RWPE1 (cell line): Measurements from ENCODE around the gene ZFYVE16.

Source experiments
- CTCF ChIA-PET: fragments of 350-600 bp; sonication (Branson Sonifier 250); formaldehyde crosslinking; extraction: SDS; loops from one replicate; lab custom pipeline; 2021; lab: Yijun Ruan, JAX
- POLR2A ChIA-PET: fragments of 400-600 bp; formaldehyde crosslinking; extraction: SDS; loops from one replicate; lab custom pipeline; 2020; ENCODE audit warnings: antibody characterized with exemption; ENCODE audit not compliant: low non-redundant PET; lab: Yijun Ruan, JAX
- DNase-seq: peaks from one replicate; pipeline ENCODE4 v3.0.0; 2012; ENCODE audit warnings: low spot score
- H3K27ac ChIP-seq: fragments of 450-650 bp; 2 replicates; pipeline ENCODE4 v1.5.1; 2017
- TF ChIP-seq, protein P1 (sequence below): fragments of 450-650 bp; conservative IDR thresholded peaks from 2 replicates; pipeline ENCODE4 v1.5.1; 2017; ENCODE audit warnings: low read depth, mild to moderate bottlenecking

ZFYVE16 gene

DNA sequence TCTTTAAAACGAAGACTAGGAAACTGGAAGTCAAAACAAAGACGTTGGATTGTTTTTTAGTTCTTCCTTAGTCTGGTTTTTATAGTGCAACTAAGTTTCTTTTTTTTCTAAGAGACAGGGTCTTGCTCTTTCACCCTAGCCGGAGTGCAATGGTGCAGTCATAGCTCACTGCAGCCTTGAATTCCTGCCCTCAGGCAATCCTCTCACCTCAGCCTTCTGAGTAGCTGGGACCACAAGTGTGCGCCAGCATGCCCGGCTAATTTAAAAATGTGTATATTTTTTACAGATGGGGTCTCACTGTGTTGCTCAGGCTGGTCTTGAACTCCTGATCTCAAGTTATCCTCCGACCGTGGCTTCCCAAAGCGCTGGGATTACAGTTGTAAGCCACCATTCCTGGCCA is 27.6 kb downstream of the ZFYVE16 start:
- DNase-seq = no peak
- H3K27ac ChIP-seq = no peak overlapping the region
- CTCF ChIA-PET = no interaction called here
- TF ChIP-seq, protein P1, sequence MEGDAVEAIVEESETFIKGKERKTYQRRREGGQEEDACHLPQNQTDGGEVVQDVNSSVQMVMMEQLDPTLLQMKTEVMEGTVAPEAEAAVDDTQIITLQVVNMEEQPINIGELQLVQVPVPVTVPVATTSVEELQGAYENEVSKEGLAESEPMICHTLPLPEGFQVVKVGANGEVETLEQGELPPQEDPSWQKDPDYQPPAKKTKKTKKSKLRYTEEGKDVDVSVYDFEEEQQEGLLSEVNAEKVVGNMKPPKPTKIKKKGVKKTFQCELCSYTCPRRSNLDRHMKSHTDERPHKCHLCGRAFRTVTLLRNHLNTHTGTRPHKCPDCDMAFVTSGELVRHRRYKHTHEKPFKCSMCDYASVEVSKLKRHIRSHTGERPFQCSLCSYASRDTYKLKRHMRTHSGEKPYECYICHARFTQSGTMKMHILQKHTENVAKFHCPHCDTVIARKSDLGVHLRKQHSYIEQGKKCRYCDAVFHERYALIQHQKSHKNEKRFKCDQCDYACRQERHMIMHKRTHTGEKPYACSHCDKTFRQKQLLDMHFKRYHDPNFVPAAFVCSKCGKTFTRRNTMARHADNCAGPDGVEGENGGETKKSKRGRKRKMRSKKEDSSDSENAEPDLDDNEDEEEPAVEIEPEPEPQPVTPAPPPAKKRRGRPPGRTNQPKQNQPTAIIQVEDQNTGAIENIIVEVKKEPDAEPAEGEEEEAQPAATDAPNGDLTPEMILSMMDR = no peak
- POLR2A ChIA-PET = no interaction called here

DNA sequence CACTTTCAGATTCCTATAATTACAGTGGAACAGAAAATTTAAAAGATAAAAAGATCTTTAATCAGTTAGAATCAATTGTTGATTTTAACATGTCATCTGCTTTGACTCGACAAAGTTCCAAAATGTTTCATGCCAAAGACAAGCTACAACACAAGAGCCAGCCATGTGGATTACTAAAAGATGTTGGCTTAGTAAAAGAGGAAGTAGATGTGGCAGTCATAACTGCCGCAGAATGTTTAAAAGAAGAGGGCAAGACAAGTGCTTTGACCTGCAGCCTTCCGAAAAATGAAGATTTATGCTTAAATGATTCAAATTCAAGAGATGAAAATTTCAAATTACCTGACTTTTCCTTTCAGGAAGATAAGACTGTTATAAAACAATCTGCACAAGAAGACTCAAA is 29.5 kb downstream of the ZFYVE16 start:
- ChIA-PET POLR2A (no interaction called here), CTCF (no interaction called here)
- no peak overlapping the region for H3K27ac ChIP-seq
- TF ChIP-seq, protein P1 = no peak
- no peak for DNase-seq

DNA sequence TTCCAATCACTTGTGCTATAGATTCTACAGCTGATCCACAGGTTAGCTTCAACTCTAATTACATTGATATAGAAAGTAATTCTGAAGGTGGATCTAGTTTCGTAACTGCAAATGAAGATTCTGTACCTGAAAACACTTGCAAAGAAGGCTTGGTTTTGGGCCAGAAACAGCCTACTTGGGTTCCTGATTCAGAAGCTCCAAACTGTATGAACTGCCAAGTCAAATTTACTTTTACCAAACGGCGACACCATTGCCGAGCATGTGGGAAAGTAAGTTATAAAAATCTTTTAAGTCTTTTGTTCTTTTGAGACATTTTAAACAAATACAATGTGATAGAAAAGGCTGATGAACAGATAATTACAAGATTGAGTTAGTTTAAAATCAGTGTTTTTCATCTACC is 30.9 kb downstream of the ZFYVE16 start:
- no peak for DNase-seq
- CTCF ChIA-PET = interaction anchor here (0.8 kb wide), 1 partner anchor 38 kb away, joined by 4 read pairs; no protein-coding TSS in a partner anchor
- H3K27ac ChIP-seq = no peak overlapping the region
- TF ChIP-seq, protein P1 = no peak
- POLR2A ChIA-PET = no interaction called here

DNA sequence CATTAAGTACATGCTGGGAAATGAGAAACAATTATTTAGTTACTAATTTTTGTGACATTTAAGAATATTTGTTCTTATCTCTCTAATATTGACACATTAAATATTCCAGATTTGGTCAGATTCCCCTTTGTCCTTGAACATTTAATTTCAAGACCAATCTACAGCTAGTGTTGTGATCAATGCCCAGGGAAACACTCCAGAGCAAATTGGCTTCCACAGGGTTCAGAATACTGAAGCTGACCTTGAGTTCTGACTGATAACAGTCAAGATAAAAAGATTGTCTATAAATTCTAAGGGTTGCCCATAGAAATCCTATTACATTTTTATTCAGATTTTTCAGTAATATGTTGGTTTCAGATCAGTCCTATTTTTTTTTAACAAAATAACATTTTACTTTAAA is 31.3 kb downstream of the ZFYVE16 start:
- H3K27ac ChIP-seq = no peak overlapping the region
- POLR2A ChIA-PET = no interaction called here
- no peak for DNase-seq
- TF ChIP-seq, protein P1 = no peak
- CTCF ChIA-PET = no interaction called here

DNA sequence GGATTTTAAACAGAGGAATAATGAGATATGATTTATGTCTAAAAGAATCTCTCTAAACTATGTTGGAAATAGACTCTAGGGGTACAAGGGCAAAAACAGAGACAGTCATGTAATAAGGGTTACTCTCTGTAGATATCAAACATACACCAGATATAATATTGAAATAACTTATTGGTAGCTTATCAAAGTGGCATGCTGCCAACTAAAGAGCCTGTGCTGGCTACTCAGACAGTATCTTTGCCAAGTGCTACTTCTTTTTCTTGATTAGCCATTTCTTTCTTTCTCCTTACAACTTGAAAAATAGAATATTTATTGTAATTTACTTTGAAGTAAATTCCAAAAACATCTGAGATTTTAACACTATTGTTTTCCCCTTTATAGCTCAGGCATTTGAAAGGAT is 34.9 kb downstream of the ZFYVE16 start:
- ChIA-PET POLR2A (no interaction called here), CTCF (no interaction called here)
- TF ChIP-seq, protein P1 = no peak
- no peak overlapping the region for H3K27ac ChIP-seq
- DNase-seq = no peak

DNA sequence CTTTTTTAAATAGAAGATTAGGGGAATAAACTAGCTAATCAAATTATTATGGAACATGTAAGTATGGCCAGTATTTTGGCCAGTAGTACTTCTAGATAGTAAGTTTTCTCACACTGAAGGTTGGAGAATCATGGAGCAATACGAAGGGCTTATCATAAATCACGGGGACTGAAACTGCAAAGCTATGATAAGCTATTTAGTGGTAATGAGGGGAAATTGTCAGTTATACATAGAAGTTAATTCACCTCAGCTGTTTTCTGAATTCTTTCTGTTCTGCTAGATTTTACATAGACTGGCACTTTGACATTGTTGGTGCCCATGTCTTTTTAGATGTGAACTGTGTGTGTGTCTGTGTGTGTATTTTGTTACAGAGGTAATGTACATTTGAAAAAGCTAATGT is 45.5 kb downstream of the ZFYVE16 start:
- ChIA-PET POLR2A (no interaction called here), CTCF (no interaction called here)
- no peak overlapping the region for H3K27ac ChIP-seq
- TF ChIP-seq, protein P1 = no peak
- DNase-seq = no peak
